M059J (cell line): ENCODE results near the gene EXOC3L4. TPM values are rescaled to one million over a fixed set of nuclear protein-coding genes. Genes with fewer than 3 reads are reported as not detected.
"Not testable (repeated sequence)": the region's sequence is repeated elsewhere in the genome, so short reads cannot be mapped to it uniquely, and the experiment has no call there.

ENCODE experiments used
- DNase-seq: peaks from one replicate; pipeline ENCODE4 v3.0.0-alpha.2; 2012; ENCODE audit warnings: low read depth
- total RNA-seq: library from RNA; depleted of rRNA; stranded (reverse); fragments of >200 nt; shearing (Covaris generic); gene quantifications from 2 replicates; pipeline ENCODE4 v1.2.3, GENCODE V29; 2014

EXOC3L4 gene
- total RNA-seq, 1 experiment from 2014 or later: not detected

DNA sequence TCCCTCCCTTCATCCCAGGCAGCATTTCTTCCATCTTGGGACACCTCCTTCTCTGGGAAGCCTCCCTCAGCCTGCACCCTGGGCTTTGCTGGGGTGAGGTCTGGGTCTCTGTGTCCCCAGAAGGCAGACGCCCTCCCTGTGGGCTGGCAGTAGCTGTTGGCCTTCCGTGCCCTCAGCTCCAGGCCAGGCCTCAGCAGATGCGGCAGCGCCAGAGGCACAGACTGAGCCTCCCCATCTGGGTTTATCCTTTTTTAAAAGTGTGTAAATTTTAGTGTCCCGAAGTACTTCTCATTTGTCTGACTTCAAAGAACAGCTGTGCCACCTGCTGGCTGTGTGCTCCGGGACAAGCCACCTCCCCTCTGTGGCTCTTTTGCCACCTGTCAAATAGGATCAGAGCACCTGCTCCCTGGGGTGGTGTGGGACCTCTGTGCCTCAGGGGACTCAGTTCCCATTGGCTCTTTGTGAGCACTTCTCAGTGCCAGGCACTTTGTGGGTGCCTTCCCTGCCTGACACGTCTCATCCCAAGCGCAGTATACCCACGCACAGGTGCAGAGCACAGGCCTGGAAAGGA is 11.1 kb downstream of the EXOC3L4 start:
- DNase-seq: no peak

DNA sequence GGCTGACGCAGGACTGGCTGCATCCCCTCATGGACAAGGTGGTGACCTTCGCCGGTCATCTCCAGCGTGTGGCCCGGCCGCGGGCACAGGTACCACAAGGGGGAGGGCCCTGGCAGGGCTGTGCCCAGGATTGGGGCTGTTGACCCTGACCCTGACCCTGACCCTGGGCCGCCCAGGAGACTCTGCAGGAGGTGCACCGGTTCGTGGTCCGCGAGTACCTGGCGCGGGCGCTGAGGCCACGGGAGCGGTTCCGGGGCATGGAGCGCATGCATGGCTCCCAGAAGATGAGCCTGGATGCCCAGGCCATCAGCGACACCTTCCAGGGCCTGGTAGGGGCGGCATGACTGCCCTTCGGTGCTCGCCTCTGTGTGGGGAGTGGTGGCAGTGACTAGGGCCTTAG is 12.9 kb downstream of the EXOC3L4 start:
- DNase-seq: no peak

DNA sequence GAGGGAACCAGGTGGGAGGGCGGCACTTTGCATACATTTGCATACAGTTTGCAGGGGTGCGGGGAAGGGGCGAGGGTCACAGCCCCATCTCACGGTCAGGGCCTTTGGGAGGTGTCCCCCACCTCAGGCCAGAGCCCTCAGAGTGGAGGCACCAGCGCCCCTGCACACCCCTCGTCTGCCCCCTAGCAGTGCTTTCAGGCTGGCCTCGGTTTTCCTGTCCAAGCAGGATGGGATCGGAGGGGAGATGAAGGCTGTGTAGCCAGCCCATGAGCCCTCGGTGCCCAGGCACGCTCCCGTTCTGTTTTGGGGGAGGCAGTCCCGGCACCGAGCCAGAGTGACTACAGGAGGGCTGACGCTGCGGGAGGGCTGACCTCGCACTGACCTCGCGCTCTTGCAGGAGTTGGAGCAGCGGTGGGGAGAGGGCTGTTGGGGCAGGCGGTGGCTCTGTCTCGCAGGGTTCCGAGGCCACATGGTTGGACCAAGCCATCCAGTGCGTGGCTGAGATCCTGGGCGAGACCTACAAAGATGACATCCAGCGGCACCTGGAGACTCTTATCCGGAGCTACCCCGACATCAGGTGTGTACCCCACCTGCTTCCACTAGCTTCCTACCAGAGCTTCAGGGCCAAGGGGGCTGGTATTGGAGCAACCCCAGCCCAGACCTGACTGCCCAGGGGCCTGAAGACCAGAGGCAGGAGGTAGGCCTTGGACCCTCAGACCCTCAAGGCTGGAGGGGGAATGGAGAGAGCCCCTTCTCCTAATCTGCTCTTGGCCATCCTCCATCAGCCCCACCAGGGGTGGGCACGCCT is 13.6 kb downstream of the EXOC3L4 start:
- no peak for DNase-seq

DNA sequence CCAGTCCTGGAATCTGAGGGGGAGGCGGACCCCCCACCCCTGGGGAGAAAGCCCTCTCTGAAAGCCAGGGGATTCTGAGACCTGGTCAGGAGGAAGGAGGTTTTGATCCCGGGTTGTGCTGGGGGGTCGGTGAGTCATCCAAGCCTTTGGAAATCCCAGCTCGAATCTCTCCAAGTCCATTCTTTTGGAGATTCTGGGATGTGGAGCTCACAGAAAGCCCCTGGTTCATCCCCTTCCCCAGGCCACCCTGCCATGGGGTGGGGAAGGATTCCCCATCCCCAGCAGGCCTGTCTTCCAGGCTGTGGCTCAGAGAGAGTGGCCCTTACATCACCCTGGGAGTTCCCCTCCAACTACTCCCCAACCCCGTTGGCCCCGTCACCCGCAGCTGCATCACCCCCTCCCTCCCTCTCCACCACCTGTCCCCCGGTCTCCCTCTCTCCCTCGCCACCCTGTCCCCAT is 14.3 kb downstream of the EXOC3L4 start:
- DNase-seq: peak; percentile 67

DNA sequence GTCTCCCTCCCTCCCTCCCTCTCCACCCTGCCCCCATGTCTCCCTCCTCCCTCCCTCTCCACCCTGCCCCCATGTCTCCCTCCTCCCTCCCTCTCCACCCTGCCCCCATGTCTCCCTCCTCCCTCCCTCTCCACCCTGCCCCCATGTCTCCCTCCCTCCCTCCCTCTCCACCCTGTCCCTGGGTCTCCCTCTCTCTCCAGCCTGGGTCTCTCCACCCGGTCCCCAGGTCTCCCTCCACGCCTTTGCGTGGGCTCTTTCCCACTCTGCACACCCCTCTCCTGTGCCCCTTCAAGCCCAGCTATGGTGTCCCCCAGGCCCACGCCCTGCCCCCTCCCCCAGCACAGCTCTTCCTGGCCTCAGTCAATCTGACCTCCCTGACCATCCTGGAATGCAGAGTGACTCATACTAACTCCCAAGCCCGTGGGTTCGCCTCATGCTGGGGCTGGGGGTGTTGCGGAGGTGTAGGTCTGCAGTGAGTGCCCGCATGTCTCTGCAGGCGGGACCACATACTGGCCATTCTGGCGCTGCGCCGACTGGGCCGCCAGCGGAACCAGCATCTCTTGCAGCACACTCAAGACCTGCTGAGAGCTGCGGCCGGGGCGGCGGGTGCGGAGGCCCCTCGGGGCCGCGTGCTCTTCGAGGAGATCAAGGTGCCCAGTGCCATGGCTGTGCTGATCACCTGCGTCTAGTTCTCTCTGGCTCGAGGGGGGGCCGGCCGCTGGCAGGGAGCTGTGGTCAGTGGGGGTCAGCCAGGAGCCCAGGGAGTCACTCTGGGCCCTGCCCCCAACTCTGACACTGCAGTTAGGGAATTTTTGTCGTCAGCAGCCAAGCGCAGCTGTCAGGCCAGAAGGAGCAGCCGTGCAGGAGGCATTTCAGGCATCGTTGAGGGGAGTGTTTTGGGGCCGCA is 15.3 kb downstream of the EXOC3L4 start:
- peak; percentile 90 for DNase-seq

DNA sequence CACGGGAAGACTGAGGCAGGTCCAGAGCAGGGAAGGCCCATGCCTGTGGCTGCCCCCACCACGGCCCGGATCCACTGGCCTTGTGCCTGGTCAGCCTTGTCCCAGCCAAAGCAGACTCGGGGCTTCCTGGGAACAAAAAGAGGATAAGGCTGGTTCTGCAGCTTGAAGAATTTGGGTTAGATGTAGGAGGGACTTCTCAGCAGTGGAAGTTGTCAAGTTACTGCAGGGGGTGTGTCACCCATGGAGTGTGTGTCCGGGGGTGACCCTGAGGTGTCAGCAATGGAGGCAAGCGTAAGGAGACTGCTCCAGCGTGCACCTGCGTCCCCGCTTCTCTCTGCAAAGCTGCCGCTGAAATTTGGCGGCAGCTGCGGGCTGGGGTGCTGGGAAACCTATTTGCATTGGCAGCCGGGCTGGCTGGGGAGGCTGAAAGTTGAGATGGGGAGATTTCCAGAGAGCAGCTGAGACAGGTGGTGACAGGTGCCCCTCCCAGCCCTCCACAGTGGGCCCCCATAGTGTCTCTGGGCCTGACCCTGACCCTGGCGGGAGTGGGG is 16.2 kb downstream of the EXOC3L4 start:
- DNase-seq: peak; percentile 43

DNA sequence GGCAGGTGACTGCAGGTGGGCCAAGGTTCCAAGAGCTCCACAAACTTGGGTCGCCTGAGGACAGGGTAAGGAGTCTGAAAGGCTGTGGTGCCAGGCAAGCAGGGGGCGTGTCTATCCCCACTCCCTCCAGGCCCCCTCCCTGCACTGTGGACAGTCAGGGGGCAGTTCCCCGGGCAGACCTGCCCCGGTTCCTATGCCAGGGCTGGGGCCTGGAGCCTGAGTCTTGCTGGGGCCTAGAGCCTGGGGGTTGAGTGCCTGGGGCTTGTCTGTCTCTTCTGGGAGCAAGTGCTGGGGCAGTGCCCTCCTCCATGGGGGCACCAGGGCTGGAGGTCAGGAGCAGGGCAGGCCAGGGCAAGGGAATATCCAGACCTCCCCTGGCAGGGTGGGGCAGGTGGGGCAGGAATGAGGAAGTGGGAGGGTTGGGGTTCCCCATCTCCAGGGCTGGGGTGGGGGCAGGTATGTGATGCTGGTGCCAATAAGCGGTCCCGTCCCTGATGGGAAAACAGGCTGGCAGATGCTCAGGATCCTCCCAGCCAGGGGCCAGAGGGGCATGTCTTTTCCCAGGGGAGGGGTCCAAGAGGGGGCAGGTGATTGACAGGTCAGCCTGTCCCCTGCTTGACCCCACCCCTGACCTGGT is 16.8 kb downstream of the EXOC3L4 start:
- peak; percentile 29 for DNase-seq

DNA sequence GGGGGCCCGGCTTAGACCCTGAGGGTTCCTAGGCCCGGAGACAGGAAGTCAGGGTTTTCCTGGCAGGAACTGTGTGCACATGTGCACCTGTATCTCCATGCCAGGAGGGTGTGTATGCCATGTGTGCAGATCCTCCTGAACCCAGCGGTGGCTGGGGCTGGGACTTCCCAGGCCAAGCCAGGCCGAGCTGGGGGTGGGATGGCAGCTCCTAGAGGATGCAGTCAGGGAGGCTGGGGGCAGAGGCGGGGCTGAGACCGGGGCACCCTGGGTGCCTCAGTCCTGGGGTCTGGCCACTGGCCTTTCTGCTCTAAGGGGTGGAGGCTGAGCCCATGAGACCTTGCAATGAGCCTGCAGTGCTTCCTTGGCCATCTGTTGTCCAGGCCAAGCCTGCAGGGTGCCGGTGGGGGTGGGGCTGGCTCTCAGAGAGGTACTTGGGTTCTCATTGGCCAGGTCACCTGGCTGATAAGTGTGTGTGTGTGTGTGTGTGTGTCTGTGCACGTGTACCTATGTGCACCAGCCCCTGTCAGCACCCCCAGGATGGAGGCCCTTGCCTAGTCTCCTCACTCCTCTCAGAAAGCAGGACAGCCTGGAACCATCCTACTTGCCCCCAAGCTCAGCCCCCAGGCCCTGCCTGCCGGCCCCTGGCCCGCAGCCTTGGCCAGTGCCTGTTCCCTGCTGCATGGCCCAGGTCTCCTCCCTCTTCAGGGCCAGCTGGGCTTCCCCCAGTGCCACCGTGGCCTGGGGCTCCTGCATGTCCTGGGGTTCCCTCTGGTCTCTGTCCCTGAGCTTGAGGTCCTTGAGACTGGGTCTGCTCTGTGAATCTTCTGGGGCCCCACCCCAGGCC is 18.1 kb downstream of the EXOC3L4 start:
- DNase-seq: no peak

DNA sequence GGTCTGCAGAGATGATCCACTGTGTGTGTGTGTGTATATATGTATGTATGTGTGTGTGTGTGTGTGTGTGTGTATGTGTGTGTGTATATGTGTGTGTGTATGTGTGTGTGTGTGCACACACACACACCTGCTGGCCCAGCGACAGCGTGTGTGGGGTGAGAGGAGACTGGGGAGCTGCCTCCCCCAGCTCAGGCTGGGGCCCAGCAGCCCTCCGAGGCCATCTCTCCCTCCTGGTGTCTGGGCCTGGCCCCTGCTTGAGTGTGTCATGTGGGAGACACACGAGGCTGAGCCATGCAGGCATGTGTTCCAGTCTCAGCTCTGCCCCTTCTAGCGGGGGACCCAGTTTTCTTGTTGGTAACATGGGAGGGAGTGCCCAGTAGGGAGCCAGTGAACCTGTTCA is 18.8 kb downstream of the EXOC3L4 start:
- DNase-seq: no peak

DNA sequence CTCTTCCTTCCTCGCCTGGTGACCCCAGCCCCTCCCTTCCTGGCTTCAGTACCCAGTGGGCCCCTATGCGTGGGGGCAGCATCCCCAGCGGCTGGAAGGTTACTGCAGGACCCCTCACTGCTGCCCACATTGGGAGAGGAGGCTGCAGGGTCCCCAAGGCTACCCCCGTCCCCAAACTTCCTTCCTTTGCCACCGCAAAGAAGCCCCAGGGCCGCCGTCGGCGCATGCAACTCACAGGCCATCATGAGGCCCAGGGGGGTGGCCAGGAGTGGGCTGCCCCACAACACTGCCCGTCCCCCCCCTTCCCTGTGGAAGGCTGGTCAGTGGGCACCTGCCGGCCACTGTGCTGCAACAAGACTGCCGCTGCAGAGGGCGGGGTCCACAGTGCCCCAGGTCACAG is 19.2 kb downstream of the EXOC3L4 start:
- DNase-seq: no peak

DNA sequence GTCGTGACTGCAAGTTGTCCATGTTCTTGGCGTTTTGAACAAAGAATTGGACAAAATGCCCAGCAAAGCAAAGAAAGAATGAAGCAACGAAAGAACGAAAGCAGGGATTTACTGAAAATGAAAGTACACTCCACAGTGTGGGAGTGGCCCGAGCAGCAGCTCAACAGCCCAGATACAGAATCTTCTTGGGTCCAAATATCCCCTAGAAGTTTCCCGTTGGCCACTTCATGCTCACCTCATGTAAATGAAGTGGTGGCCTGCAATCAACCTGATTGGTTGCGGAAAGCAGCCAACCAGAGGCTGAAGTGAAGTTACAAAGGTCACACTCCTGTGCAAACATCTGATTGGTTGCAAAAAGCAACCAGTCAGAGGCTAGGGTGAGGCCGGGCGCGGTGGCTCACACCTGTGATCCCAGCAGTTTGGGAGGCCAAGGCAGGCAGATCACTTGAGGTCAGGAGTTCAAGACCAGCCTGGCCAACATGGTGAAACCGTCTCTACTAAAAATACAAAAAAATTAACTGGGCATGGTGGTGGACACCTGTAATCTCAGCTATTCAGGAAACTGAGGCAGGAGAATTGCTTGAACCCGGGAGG is 20.7 kb downstream of the EXOC3L4 start:
- DNase-seq: not testable (repeated sequence)

DNA sequence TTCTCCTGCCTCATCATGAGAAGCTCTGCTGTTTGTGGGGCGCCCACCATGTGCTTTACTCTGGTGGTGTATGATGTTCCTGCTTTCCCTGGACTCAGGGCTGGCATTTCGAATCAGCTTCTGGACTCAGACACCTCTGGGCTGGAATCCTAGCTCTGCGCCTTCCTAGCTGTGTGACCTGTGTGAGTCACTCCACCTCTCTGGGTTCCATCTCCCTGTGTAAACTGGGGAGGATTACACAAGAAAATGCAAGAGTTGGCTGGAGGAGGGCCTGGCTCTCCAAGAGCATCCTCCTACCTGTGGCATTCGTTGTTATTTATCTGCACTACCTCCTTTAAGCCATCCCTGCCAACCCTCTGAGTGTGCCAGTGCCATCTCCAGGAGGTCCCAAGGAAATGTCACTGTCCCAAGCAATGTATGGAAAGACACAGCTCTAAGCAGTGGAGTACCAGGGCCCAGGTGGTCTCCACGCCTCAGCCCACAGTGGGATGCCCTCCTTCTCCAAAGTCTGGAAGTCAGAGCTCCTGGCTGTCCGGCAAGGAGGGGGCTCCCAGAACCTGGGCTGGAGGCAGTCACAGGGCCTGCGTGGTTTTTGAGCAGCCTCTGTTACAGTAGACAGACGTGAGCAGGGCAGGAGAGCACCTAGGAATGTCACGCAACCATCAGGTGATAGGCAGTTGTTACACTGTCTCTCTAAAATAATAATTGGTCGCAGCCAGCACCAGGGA is 21.5 kb downstream of the EXOC3L4 start:
- peak; percentile 36 for DNase-seq

DNA sequence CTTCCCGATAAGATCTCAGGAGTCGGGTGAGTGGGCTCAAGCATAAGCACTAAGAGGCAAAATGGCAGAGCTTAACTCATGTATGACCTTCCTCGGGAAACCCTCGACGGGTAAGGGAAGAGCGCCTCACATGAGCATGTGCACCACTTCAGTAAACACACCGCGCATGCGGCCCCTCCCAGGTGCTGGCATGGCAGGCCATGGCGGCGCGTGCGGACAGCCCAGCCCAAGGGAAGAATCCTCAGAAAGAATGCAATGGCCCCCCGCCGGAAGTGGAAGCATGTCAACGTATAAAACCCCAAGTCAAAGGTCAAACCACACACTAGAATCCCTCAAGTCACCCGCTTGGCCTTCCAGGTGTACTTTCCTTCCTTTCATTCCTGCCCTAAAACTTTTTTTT is 22.1 kb downstream of the EXOC3L4 start:
- no peak for DNase-seq

DNA sequence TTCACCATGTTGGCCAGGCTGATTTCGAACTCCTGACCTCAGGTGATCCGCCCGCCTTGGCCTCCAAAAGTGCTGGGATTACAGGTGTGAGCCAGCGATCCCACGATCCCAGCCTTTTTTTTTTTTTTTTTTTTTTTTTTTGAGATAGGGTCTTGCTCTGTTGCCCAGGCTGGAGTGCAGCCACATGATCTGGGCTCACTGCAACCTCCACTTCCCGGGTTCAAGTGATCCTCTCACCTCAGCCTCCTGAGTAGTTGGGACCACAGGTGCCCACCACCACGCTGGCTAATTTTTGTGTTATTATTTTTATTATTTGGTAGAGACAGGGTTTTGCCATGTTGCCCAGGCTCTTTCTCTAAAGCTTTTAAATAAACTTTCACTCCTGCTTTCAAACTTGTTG is 23.0 kb downstream of the EXOC3L4 start:
- DNase-seq: not testable (repeated sequence)

DNA sequence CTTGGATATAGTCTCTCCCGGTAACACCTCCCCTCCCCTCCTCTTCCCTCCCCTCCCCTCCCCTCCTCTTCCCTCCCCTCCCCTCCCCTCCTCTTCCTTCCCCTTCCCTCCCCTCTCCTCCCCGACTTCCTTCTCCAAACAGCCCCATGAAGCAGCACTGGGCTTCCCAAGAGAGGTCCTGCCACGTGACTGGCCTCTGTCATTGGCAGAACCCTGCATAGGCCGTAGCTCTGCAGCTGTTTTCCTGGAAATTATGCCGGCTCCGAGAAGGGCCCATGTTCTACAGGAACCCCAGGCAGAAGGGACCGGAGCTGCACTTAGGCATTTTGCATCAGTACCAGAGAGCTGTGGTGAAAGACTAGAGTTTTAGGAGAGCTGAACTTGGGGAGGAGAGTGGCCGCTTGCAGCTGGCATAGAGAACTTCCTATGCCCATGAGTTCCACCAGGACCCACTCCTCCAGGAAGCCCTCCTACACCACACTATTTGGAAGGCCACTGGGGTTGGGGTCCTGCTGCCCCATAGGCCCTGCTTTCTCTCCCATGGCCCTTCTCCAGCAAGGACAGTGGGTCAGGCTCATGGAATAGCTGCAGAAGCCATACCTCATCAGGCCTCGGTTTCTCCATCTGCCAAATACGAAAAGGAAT is 23.6 kb downstream of the EXOC3L4 start:
- DNase-seq: no peak

DNA sequence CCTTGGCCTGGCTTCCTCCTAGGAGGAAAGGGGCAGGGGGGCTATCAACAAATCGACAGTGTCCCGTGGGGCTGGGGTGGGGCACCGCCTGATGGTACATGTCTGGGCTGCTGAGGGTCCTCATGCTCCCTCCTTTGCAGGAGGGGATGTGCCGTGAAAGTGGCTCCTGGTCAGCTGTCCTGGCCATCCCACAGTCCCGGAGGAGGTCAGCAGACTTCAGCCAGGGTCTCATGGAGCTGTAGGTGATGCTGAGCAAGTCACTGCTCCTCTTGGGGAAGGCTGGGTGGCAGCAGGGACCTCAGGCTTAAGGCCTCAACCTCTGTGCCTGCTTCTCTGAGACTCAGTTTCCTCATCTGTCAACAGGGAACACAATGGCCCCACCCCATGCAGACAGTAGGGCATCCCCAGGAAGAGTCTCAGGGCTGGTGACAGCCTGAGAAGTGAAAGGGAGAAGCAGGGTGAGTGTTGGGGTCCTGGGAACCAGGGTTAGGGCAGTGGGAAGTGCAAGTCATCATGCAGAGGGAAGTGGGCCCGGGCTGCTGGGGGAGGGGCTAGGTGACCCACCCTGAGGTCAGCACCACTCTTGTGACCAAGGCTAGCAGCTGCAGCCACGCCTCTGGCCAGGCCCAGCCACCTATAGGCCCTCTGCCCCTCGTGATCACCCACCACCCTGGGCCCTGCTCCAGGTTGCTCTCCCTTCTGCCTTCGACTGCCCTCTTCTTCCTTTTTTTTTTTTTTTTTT is 24.3 kb downstream of the EXOC3L4 start:
- DNase-seq: no peak

DNA sequence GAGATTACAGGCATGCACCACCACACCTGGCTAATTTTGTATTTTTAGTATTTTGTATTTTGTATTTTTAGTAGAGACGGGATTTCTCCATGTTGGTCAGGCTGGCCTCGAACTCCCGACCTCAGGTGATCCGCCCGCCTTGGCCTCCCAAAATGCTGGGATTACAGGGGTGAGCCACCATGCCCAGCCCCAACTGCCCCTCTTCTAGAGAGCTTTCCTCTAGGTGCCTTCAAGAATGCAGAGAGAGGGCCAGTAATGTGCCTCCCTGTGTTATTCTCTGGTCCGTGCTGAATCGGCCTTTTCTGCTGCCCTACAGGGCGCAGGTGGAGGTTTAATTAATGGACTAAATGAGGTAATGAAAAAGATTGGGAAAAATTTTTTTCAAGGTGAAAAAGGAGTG is 25.0 kb downstream of the EXOC3L4 start:
- DNase-seq: not testable (repeated sequence)

DNA sequence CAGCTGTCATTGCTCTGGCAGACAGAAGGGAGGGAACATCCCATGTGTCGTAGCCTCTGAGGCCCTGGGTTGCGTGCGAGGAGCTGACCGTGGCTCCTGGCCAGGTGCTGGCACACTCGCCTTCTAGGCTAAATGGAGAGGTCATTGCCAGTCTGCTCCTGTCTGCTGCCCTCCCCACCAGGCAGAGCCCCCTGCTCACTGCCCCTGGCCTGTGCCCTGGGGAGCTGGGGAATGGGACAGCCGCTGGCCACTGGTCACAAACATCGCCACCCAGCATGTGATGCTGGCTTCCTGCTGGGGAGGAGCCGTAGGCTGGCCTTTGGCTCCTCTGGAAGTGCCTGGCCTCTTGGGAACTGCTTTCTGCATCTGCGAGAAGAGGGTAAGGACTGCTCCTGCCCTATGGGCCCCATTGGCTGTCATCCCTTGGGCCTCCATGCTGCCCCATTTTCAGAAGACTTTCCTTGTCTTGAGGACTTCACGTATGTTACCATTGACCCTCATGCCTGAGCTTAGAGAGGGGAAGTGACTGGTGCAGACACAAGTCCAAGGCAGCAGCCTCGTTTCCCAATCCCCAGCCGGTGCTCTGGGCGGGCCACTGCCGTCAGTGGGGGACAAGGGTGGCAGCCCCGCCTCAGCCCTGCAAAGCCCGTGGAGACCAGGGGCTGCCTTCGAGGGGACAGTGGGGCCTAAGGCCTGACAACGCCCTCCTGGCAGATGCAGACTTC is 26.8 kb downstream of the EXOC3L4 start:
- DNase-seq: no peak
